ENCODE measurements around the gene HINT2.

Gene HINT2

GRCh38 chr9:35797311-35798109 is 17.3 kb downstream of the HINT2 start:
- H3K36me3 ChIP-seq (ENCODE audit: control insufficient read depth, insufficient read depth, low read length) = no peaks in the 10 kb centered on the region
- H3K9ac ChIP-seq (ENCODE audit: low read length) = no peak overlapping the region
- H3K27me3 ChIP-seq (ENCODE audit: control insufficient read depth, insufficient read depth, low read length) = no peaks in the 10 kb centered on the region
- H3K4me1 ChIP-seq (ENCODE audit: control insufficient read depth, insufficient read depth, low read length) = no peaks in the 10 kb centered on the region
- no peaks in the 10 kb centered on the region for H3K9me3 ChIP-seq (ENCODE audit: control insufficient read depth, low read length)
- H3K4me3 ChIP-seq (ENCODE audit: low read length) = no peak overlapping the region

DNA sequence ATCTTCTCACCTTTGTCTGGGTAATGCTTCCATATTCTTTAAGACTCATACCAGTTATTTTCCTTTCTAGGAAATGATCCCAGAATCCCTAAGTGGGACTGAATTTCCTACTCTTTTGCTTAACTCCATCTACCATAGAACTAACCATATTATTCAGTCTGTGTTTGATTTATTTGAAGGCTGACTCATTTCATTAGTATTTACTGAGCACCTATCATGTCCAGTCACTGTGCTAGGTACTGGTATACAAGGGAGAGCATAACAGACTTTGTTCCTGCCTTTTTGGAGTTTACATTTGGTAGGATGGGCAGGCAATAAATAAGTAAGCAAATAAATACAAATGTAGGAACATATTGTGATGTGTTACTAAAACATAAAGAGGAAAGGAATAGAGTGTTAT is 19.1 kb downstream of the HINT2 start:
- H3K4me1 ChIP-seq (ENCODE audit: control insufficient read depth, insufficient read depth, low read length) = peaks cover under 1% of the 10 kb centered on the region
- no peak overlapping the region for H3K4me3 ChIP-seq (ENCODE audit: low read length)
- H3K9me3 ChIP-seq (ENCODE audit: control insufficient read depth, low read length) = no peaks in the 10 kb centered on the region
- no peaks in the 10 kb centered on the region for H3K36me3 ChIP-seq (ENCODE audit: control insufficient read depth, insufficient read depth, low read length)
- no peak overlapping the region for H3K9ac ChIP-seq (ENCODE audit: low read length)
- no peaks in the 10 kb centered on the region for H3K27me3 ChIP-seq (ENCODE audit: control insufficient read depth, insufficient read depth, low read length)

GRCh38 chr9:35793461-35793860 is 21.4 kb downstream of the HINT2 start:
- H3K9ac ChIP-seq (ENCODE audit: low read length) = no peak overlapping the region
- H3K9me3 ChIP-seq (ENCODE audit: control insufficient read depth, low read length) = no peaks in the 10 kb centered on the region
- peaks cover 5% of the 10 kb centered on the region for H3K4me1 ChIP-seq (ENCODE audit: control insufficient read depth, insufficient read depth, low read length)
- H3K4me3 ChIP-seq (ENCODE audit: low read length) = no peak overlapping the region
- H3K36me3 ChIP-seq (ENCODE audit: control insufficient read depth, insufficient read depth, low read length) = no peaks in the 10 kb centered on the region
- no peaks in the 10 kb centered on the region for H3K27me3 ChIP-seq (ENCODE audit: control insufficient read depth, insufficient read depth, low read length)

- no peak overlapping the region for H3K4me3 ChIP-seq (ENCODE audit: low read length)
- H3K36me3 ChIP-seq (ENCODE audit: control insufficient read depth, insufficient read depth, low read length) = no peaks in the 10 kb centered on the region
- H3K9ac ChIP-seq (ENCODE audit: low read length) = no peak overlapping the region
- no peaks in the 10 kb centered on the region for H3K27me3 ChIP-seq (ENCODE audit: control insufficient read depth, insufficient read depth, low read length)
- peaks cover 5% of the 10 kb centered on the region for H3K4me1 ChIP-seq (ENCODE audit: control insufficient read depth, insufficient read depth, low read length)
- no peaks in the 10 kb centered on the region for H3K9me3 ChIP-seq (ENCODE audit: control insufficient read depth, low read length)
These were observed 22.0 kb downstream of the HINT2 start for GRCh38 chr9:35792826-35793225.

- no peak overlapping the region for H3K9ac ChIP-seq (ENCODE audit: low read length)
- no peaks in the 10 kb centered on the region for H3K36me3 ChIP-seq (ENCODE audit: control insufficient read depth, insufficient read depth, low read length)
- H3K4me3 ChIP-seq (ENCODE audit: low read length) = no peak overlapping the region
- no peaks in the 10 kb centered on the region for H3K9me3 ChIP-seq (ENCODE audit: control insufficient read depth, low read length)
- H3K27me3 ChIP-seq (ENCODE audit: control insufficient read depth, insufficient read depth, low read length) = no peaks in the 10 kb centered on the region
- H3K4me1 ChIP-seq (ENCODE audit: control insufficient read depth, insufficient read depth, low read length) = peaks cover 5% of the 10 kb centered on the region
These were observed 22.6 kb downstream of the HINT2 start for GRCh38 chr9:35792024-35792813.

GRCh38 chr9:35791297-35791921 is 23.4 kb downstream of the HINT2 start, which contains the start of gene NPR2:
TSS of gene NPR2 (plus strand) at chr9:35791591. CDS start at chr9:35792409, 818 bp downstream.
- no peak within 1 kb of the TSS for H3K9ac ChIP-seq (ENCODE audit: low read length)
- peaks cover 5% of the 10 kb centered on the region for H3K4me1 ChIP-seq (ENCODE audit: control insufficient read depth, insufficient read depth, low read length)

DNA sequence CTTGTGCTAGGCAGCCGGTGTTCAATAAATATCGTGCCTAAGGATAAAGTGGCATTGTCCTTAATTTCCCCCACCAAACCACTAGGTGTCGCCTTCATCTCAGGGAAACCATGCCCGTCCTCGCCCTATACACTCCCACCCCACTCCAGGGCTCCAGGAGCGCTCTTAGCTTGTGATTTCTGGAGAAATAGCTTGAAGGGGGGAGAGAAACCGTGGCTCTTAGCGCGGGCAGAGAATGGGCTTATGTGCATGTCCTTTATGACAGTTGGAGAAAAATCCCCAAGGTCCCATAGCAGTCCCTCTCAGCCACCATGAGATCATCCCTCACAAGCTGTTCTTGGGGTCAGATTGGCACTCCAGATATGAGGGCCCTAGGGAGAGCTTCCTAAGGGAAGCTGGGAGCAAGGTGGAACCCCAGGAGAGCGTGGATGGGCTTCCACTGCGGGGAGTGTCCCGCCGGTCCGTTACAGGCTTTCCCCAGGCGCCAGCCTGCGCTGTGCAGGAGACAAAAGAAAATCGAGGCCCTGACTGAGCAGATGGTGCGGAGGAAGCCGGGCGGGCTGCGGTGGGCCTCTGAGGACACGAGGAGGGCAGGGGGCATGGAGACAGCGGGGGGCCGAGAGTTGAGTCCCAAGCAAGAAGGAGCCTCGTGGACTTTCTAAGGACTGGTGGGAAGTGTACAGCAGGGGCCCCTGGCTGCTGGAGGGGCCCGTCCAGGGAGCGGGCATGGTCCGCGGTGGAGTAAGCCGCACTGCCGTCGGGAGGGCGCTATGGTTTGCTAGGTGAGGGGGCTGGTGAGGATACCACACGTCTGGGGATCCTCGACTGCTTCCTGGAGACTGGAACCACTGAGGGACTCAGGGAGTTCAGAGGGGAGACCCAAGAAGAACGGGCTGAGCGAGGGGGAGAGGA is 24.2 kb downstream of the HINT2 start:
- no peak overlapping the region for H3K4me3 ChIP-seq (ENCODE audit: low read length)
- H3K4me1 ChIP-seq (ENCODE audit: control insufficient read depth, insufficient read depth, low read length) = peaks cover 5% of the 10 kb centered on the region
- H3K36me3 ChIP-seq (ENCODE audit: control insufficient read depth, insufficient read depth, low read length) = no peaks in the 10 kb centered on the region
- H3K9me3 ChIP-seq (ENCODE audit: control insufficient read depth, low read length) = no peaks in the 10 kb centered on the region
- no peaks in the 10 kb centered on the region for H3K27me3 ChIP-seq (ENCODE audit: control insufficient read depth, insufficient read depth, low read length)
- no peak overlapping the region for H3K9ac ChIP-seq (ENCODE audit: low read length)

More at GRCh38 chr9:35791297-35791921, 23.4 kb downstream of the HINT2 start, which contains the start of gene NPR2:
- H3K27me3 ChIP-seq (ENCODE audit: control insufficient read depth, insufficient read depth, low read length) = no peaks in the 10 kb centered on the region
- no peaks in the 10 kb centered on the region for H3K9me3 ChIP-seq (ENCODE audit: control insufficient read depth, low read length)
- no peak within 1 kb of the TSS for H3K4me3 ChIP-seq (ENCODE audit: low read length)
- H3K36me3 ChIP-seq (ENCODE audit: control insufficient read depth, insufficient read depth, low read length) = no peaks in the 10 kb centered on the region

- Histone ChIP-seq H3K4me3 (ENCODE audit: low read length) (no peak overlapping the region), H3K4me1 (ENCODE audit: control insufficient read depth, insufficient read depth, low read length) (peaks cover 5% of the 10 kb centered on the region), H3K36me3 (ENCODE audit: control insufficient read depth, insufficient read depth, low read length) (no peaks in the 10 kb centered on the region), H3K9ac (ENCODE audit: low read length) (no peak overlapping the region), H3K9me3 (ENCODE audit: control insufficient read depth, low read length) (no peaks in the 10 kb centered on the region), H3K27me3 (ENCODE audit: control insufficient read depth, insufficient read depth, low read length) (no peaks in the 10 kb centered on the region)
These were observed 24.8 kb downstream of the HINT2 start for GRCh38 chr9:35790025-35790384.

DNA sequence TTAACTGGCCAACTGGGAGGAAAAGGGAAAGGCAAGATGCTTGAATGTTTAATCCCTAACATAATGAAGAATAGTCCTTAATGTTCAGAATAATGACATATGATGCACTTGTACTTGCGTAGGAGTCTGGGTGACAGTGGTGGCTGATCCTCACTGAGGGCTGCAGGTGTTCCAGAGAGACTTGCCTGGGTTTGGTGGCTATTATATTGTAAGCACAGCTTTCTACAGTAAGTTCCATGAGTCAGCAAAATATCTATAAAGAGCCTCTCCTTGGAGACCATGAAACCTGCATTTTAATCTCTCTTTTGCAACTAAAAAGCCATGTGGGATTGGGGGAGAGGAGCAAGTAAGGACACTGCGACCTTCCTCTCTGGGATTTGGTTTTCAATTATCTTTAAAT is 25.3 kb downstream of the HINT2 start:
- Histone ChIP-seq H3K36me3 (ENCODE audit: control insufficient read depth, insufficient read depth, low read length) (no peaks in the 10 kb centered on the region), H3K27me3 (ENCODE audit: control insufficient read depth, insufficient read depth, low read length) (no peaks in the 10 kb centered on the region), H3K9me3 (ENCODE audit: control insufficient read depth, low read length) (no peaks in the 10 kb centered on the region), H3K4me3 (ENCODE audit: low read length) (no peak overlapping the region), H3K4me1 (ENCODE audit: control insufficient read depth, insufficient read depth, low read length) (peaks cover 5% of the 10 kb centered on the region), H3K9ac (ENCODE audit: low read length) (no peak overlapping the region)

DNA sequence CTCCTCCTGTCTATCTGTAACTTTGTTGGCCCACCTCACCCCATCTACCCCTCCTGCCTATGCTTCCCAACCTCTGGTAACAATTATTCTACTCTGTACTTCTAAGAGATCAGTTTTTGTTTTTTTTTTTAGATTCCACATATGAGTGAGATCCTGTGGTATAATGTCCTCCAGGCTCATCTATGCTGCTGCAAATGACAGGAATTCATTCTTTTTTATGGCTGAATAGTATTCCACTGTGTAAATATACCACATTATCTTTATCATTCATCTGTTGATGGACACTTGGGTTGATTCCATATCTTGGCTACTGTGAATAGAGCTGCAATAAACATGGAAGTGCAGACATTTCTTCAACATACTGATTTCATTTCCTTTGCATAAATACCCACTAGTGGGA is 31.4 kb downstream of the HINT2 start:
- Histone ChIP-seq H3K36me3 (ENCODE audit: control insufficient read depth, insufficient read depth, low read length) (no peaks in the 10 kb centered on the region), H3K9ac (ENCODE audit: low read length) (no peak overlapping the region), H3K4me3 (ENCODE audit: low read length) (no peak overlapping the region), H3K4me1 (ENCODE audit: control insufficient read depth, insufficient read depth, low read length) (peaks cover 3% of the 10 kb centered on the region), H3K27me3 (ENCODE audit: control insufficient read depth, insufficient read depth, low read length) (no peaks in the 10 kb centered on the region), H3K9me3 (ENCODE audit: control insufficient read depth, low read length) (no peaks in the 10 kb centered on the region)

GRCh38 chr9:35781066-35781465 is 33.8 kb downstream of the HINT2 start:
- no peaks in the 10 kb centered on the region for H3K9me3 ChIP-seq (ENCODE audit: control insufficient read depth, low read length)
- H3K27me3 ChIP-seq (ENCODE audit: control insufficient read depth, insufficient read depth, low read length) = no peaks in the 10 kb centered on the region
- H3K36me3 ChIP-seq (ENCODE audit: control insufficient read depth, insufficient read depth, low read length) = no peaks in the 10 kb centered on the region
- peaks cover 3% of the 10 kb centered on the region for H3K4me1 ChIP-seq (ENCODE audit: control insufficient read depth, insufficient read depth, low read length)
- H3K4me3 ChIP-seq (ENCODE audit: low read length) = no peak overlapping the region
- no peak overlapping the region for H3K9ac ChIP-seq (ENCODE audit: low read length)

Data from mucosa of stomach (tissue), 1 donor.